SH-SY5Y (cell line): ENCODE measurements around the gene MMP28.

Source experiments
- GATA2 ChIP-seq: IDR thresholded peaks from 2 replicates; pipeline ENCODE4 v1.6.1; 2011; ENCODE audit warnings: mild to moderate bottlenecking, low read depth, low read length
- GATA3 ChIP-seq: IDR thresholded peaks from 2 replicates; pipeline ENCODE4 v1.6.1; 2011; ENCODE audit warnings: low read depth, mild to moderate bottlenecking, low read length, moderate library complexity

- TF ChIP-seq GATA2 (no peak), GATA3 (no peak)
Observed at GRCh38 chr17:35804658-35805192, 9.3 kb upstream of the MMP28 start.
